ENCODE results near the gene HK1. TPM values are rescaled to one million over a fixed set of nuclear protein-coding genes. Genes with fewer than 3 reads are reported as not detected.

The HK1 gene
- total RNA-seq, 1 donor from 2014 or later, result 110 TPM

GRCh38 chr10:69351589-69351988, 73.3 kb downstream of the HK1 start:
- Mint-ChIP-seq H3K27me3 (ENCODE audit: low read depth) (no peaks in the 10 kb centered on the region), H3K27ac (ENCODE audit: unreplicated experiment) (peak overlapping the region; percentile 81), H3K9me3 (ENCODE audit: low read depth) (no peaks in the 10 kb centered on the region), H3K4me3 (ENCODE audit: unreplicated experiment) (no peak overlapping the region), H3K36me3 (ENCODE audit: low read depth) (peaks cover 6% of the 10 kb centered on the region), H3K4me1 (ENCODE audit: low read depth) (peaks cover 47% of the 10 kb centered on the region)
- TF ChIP-seq, protein P1, sequence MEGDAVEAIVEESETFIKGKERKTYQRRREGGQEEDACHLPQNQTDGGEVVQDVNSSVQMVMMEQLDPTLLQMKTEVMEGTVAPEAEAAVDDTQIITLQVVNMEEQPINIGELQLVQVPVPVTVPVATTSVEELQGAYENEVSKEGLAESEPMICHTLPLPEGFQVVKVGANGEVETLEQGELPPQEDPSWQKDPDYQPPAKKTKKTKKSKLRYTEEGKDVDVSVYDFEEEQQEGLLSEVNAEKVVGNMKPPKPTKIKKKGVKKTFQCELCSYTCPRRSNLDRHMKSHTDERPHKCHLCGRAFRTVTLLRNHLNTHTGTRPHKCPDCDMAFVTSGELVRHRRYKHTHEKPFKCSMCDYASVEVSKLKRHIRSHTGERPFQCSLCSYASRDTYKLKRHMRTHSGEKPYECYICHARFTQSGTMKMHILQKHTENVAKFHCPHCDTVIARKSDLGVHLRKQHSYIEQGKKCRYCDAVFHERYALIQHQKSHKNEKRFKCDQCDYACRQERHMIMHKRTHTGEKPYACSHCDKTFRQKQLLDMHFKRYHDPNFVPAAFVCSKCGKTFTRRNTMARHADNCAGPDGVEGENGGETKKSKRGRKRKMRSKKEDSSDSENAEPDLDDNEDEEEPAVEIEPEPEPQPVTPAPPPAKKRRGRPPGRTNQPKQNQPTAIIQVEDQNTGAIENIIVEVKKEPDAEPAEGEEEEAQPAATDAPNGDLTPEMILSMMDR (IDR thresholded peaks at IDR 0.05), result no peak
- no peak for DNase-seq (ENCODE audit: low spot score)

- Mint-ChIP-seq H3K9me3 (ENCODE audit: low read depth) (no peaks in the 10 kb centered on the region), H3K27me3 (ENCODE audit: low read depth) (no peaks in the 10 kb centered on the region), H3K36me3 (ENCODE audit: low read depth) (peaks cover 6% of the 10 kb centered on the region), H3K4me1 (ENCODE audit: low read depth) (peaks cover 47% of the 10 kb centered on the region), H3K27ac (ENCODE audit: unreplicated experiment) (peak overlapping the region; percentile 81), H3K4me3 (ENCODE audit: unreplicated experiment) (peak overlapping the region; percentile 2)
- DNase-seq (ENCODE audit: low spot score), result no peak
- TF ChIP-seq, protein P1 (IDR thresholded peaks at IDR 0.05), result no peak
Observed at GRCh38 chr10:69352569-69353264, 74.4 kb downstream of the HK1 start.

DNA sequence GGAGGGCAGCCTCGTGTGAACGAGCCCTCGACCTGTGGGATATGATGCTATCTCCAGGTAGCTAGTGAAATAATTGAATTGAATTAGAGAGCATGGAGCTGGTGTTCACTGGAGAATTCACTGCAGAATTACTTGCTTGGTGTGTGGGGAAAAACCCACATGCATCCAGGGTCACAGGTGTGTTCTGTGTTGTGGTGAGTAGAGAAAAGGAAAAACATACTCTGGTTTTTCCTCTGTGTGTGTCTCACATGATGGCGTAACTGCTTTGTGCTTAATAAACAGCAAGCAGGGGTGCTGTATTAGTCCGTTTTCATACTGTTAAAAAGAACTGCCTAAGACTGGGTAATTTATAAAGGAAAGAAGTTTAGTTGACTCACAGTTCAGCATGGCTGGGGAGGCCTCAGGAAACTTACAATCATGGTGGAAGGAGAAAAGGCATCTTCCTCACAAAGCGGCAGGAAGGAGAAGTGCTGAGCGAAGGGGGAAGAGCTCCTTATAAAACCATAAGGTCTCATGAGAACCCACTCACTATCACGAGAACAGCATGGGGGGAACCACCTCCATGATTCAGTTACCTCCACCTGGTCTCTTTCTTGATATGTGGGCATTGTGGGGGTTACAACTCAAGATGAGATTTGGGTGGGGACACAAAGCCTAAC, 75.8 kb downstream of the HK1 start:
- no peaks in the 10 kb centered on the region for H3K27me3 Mint-ChIP-seq (ENCODE audit: low read depth)
- no peak overlapping the region for H3K4me3 Mint-ChIP-seq (ENCODE audit: unreplicated experiment)
- peaks cover 50% of the 10 kb centered on the region for H3K4me1 Mint-ChIP-seq (ENCODE audit: low read depth)
- DNase-seq (ENCODE audit: low spot score), result no peak
- peaks cover 3% of the 10 kb centered on the region for H3K36me3 Mint-ChIP-seq (ENCODE audit: low read depth)
- TF ChIP-seq, protein P1 (IDR thresholded peaks at IDR 0.05), result no peak
- peak overlapping the region; percentile 81 for H3K27ac Mint-ChIP-seq (ENCODE audit: unreplicated experiment)
- no peaks in the 10 kb centered on the region for H3K9me3 Mint-ChIP-seq (ENCODE audit: low read depth)

DNA sequence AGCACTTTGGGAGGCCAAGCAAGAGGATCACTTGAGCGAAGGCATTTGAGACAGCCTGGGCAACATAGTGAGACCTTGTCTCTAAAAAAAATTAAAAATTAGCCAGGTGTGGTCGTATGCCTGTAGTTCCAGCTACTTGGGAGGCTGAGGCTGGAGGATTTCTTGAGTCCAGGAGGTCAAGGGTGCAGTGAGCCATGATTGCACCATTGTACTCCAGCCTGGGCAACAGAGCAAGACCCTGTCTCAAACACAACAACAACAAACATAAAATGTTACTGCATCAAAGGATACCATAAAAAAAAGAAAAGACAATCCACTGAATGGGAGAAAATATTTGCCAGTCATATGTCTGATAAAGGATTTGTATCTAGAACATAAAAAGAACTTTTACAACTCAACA, 77.9 kb downstream of the HK1 start:
- H3K27ac Mint-ChIP-seq (ENCODE audit: unreplicated experiment), result no peak overlapping the region
- H3K9me3 Mint-ChIP-seq (ENCODE audit: low read depth), result no peaks in the 10 kb centered on the region
- H3K4me1 Mint-ChIP-seq (ENCODE audit: low read depth), result peaks cover 61% of the 10 kb centered on the region
- TF ChIP-seq, protein P1 (IDR thresholded peaks at IDR 0.05), result no peak
- H3K4me3 Mint-ChIP-seq (ENCODE audit: unreplicated experiment), result no peak overlapping the region
- no peak for DNase-seq (ENCODE audit: low spot score)
- H3K36me3 Mint-ChIP-seq (ENCODE audit: low read depth), result peaks cover 1% of the 10 kb centered on the region
- H3K27me3 Mint-ChIP-seq (ENCODE audit: low read depth), result no peaks in the 10 kb centered on the region

DNA sequence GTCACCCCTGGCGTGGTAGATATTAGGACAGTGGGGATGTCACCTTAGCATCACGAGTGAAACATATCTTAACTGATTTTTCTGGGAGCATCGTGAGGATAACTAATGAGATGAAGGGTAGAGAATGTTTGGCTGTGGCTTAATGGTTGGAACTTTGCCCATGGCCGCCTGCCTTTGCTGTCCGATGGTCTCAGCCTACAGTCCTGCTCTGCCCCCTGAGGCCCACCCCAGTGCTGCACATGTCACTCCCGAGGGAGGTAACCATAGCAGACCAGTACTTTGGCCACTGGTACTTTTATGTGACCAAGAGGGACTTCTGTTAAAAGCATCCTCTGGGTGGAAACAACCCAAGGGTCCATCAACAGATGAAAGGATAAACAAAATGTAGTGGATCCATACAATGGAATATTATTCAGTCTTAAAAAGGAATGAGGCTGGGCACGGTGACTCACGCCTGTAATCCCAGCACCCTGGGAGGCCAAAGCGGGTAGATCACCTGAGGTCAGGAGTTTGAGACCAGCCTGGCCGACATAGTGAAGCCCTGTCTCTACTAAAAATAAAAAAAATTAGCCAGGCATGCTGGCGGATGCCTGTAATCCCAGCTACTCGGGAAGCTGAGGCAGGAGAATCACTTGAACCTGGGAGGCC, 80.0 kb downstream of the HK1 start:
- peaks cover 63% of the 10 kb centered on the region for H3K4me1 Mint-ChIP-seq (ENCODE audit: low read depth)
- DNase-seq (ENCODE audit: low spot score), result no peak
- peak overlapping the region; percentile 57 for H3K27ac Mint-ChIP-seq (ENCODE audit: unreplicated experiment)
- peaks cover 1% of the 10 kb centered on the region for H3K36me3 Mint-ChIP-seq (ENCODE audit: low read depth)
- TF ChIP-seq, protein P1 (IDR thresholded peaks at IDR 0.05), result no peak
- no peaks in the 10 kb centered on the region for H3K9me3 Mint-ChIP-seq (ENCODE audit: low read depth)
- no peak overlapping the region for H3K4me3 Mint-ChIP-seq (ENCODE audit: unreplicated experiment)
- H3K27me3 Mint-ChIP-seq (ENCODE audit: low read depth), result no peaks in the 10 kb centered on the region

All from chondrocyte (in vitro differentiated cells).